GM12878 (cell line): ENCODE measurements around the gene ADGRD1. TPM values are rescaled to one million over a fixed set of nuclear protein-coding genes. Genes with fewer than 3 reads are reported as not detected.

Experiments
- ATAC-seq: fragments of 200-7000 bp; cut with Tn5 transposase; 3 replicates; pipeline ENCODE4 v1.9.1; 2020; ENCODE audit warnings: mild to moderate bottlenecking, moderate library complexity
- BruUV-seq: library from RNA; stranded (reverse); fragments of 400-500 nt; replicated peaks from 2 replicates; lab custom pipeline; 2021; lab: Mats Ljungman, UMichigan
- CTCF ChIA-PET: fragments of 300-600 bp; sonication (Branson Sonifier 250); formaldehyde crosslinking; extraction: SDS; loops from one replicate; lab custom pipeline; 2021; ENCODE audit warnings: inconsistent platforms; lab: Yijun Ruan, JAX
- POLR2A ChIA-PET: fragments of 350-600 bp; formaldehyde crosslinking; extraction: SDS; loops from one replicate; lab custom pipeline; 2021; ENCODE audit warnings: inconsistent platforms; lab: Charles Lee
- RAD21 ChIA-PET: fragments of 300-600 bp; sonication (Branson Sonifier 250); formaldehyde crosslinking; loops from one replicate; lab custom pipeline; 2023; ENCODE audit warnings: antibody characterized with exemption; ENCODE audit not compliant: unreplicated experiment; lab: Charles Lee
- SMC1A ChIA-PET: fragments of 300-600 bp; sonication (Branson Sonifier 250); formaldehyde crosslinking; loops from one replicate; lab custom pipeline; 2023; ENCODE audit not compliant: unreplicated experiment, uncharacterized antibody; lab: Charles Lee
- DNase-seq: peaks from one replicate; pipeline ENCODE4 v3.0.0-alpha.2; 2011; ENCODE audit warnings: low read depth, low spot score
- FAIRE-seq: peaks from 3 replicates; lab custom pipeline; 2011; peaks lifted over from hg19 to GRCh38; lab: Jason Lieb, UNC
- H2AFZ ChIP-seq: 2 replicates; pipeline ENCODE4 v1.6.0; 2011; ENCODE audit warnings: low read depth, low read length, control low read depth; ENCODE audit not compliant: control insufficient read depth
- H3K27ac ChIP-seq: 2 replicates; pipeline ENCODE4 v1.5.1; 2011; ENCODE audit warnings: control low read depth; ENCODE audit not compliant: control insufficient read depth, insufficient read depth
- H3K27me3 ChIP-seq, 2 experiments: replicated peaks in 1 of 2; 2 replicates each; pipeline versions ENCODE4 v1.6.0 to v1.6.1; 2011; ENCODE audit warnings: low read length in 1 of 2; ENCODE audit not compliant: control insufficient read depth in 2 of 2, insufficient read depth in 2 of 2
- H3K36me3 ChIP-seq, 2 experiments: 2 replicates each; pipeline ENCODE4 v1.5.1; 2011; ENCODE audit warnings: low read length in 1 of 2; ENCODE audit not compliant: control insufficient read depth in 2 of 2, insufficient read depth in 2 of 2
- H3K4me1 ChIP-seq: 2 replicates; pipeline ENCODE4 v1.6.1; 2011; ENCODE audit warnings: mild to moderate bottlenecking, low read length, moderate library complexity, mixed read lengths; ENCODE audit not compliant: control insufficient read depth, insufficient read depth
- H3K4me2 ChIP-seq: 2 replicates; pipeline ENCODE4 v1.6.0; 2011; ENCODE audit warnings: control low read depth; ENCODE audit not compliant: control insufficient read depth, insufficient read depth
- H3K4me3 ChIP-seq: fragments of 200-600 bp; sonication (generic); 2 replicates; pipeline ENCODE4 v1.5.1; 2016
- H3K79me2 ChIP-seq: 2 replicates; pipeline ENCODE4 v1.6.0; 2011; ENCODE audit warnings: low read length; ENCODE audit not compliant: control insufficient read depth, insufficient read depth
- H3K9ac ChIP-seq: 2 replicates; pipeline ENCODE4 v1.8.0; 2011; ENCODE audit warnings: low read length, control low read depth, mixed read lengths; ENCODE audit not compliant: control insufficient read depth, insufficient read depth
- H3K9me3 ChIP-seq: replicated peaks from 3 replicates; pipeline ENCODE4 v1.5.1; 2011; ENCODE audit warnings: mild to moderate bottlenecking, low read length; ENCODE audit not compliant: control insufficient read depth, insufficient read depth
- H4K20me1 ChIP-seq: 2 replicates; pipeline ENCODE4 v1.6.0; 2011; ENCODE audit not compliant: control insufficient read depth, insufficient read depth
- BHLHE40 ChIP-seq, 2 experiments: fragments of 450-650 bp in 1 of 2; IDR thresholded peaks; 2 replicates each; pipeline ENCODE4 v1.6.1; 2011 to 2017; ENCODE audit warnings: low read depth in 2 of 2, borderline replicate concordance in 1 of 2, improper control_type of control experiment in 1 of 2, low read length in 1 of 2, mild to moderate bottlenecking in 1 of 2
- ELK1 ChIP-seq: IDR thresholded peaks from 2 replicates; pipeline ENCODE4 v1.6.1; 2012; ENCODE audit warnings: low read depth, low read length, improper control_type of control experiment
- HDAC2 ChIP-seq: fragments of 200-600 bp; sonication (generic); IDR thresholded peaks from 2 replicates; pipeline ENCODE4 v1.6.1; 2017
- IKZF1 ChIP-seq: fragments of 450-650 bp; conservative IDR thresholded peaks from 2 replicates; pipeline ENCODE4 v1.6.1; 2017; ENCODE audit warnings: antibody characterized with exemption, mild to moderate bottlenecking
- NKRF ChIP-seq: fragments of 450-650 bp; conservative IDR thresholded peaks from 2 replicates; pipeline ENCODE4 v1.6.1; 2017; ENCODE audit warnings: mild to moderate bottlenecking, moderate library complexity
- PAX5 ChIP-seq: IDR thresholded peaks from 2 replicates; pipeline ENCODE4 v1.6.1; 2011; ENCODE audit warnings: low read depth, low read length, borderline replicate concordance
- PML ChIP-seq: IDR thresholded peaks from 2 replicates; pipeline ENCODE4 v1.6.1; 2012; ENCODE audit warnings: low read length, inconsistent platforms
- RB1 ChIP-seq: fragments of 450-650 bp; formaldehyde crosslinking; IDR thresholded peaks from 2 replicates; pipeline ENCODE4 v1.6.1; 2017; ENCODE audit warnings: mild to moderate bottlenecking, borderline replicate concordance
- SIN3A ChIP-seq: IDR thresholded peaks from 2 replicates; pipeline ENCODE4 v1.6.1; 2012; ENCODE audit warnings: low read depth, low read length, improper control_type of control experiment
- SUZ12 ChIP-seq: fragments of 200-600 bp; sonication (generic); IDR thresholded peaks from one replicate; pipeline ENCODE4 v1.6.1; 2018; ENCODE audit warnings: antibody characterized with exemption, mild to moderate bottlenecking; ENCODE audit not compliant: unreplicated experiment
- USF2 ChIP-seq: IDR thresholded peaks from 2 replicates; pipeline ENCODE4 v1.6.1; 2011; ENCODE audit warnings: low read depth, low read length, improper control_type of control experiment, borderline replicate concordance
- ZNF384 ChIP-seq: IDR thresholded peaks from 2 replicates; pipeline ENCODE4 v1.6.1; 2012; ENCODE audit warnings: low read depth, mild to moderate bottlenecking, low read length, improper control_type of control experiment, borderline replicate concordance
- ZZZ3 ChIP-seq: IDR thresholded peaks from 2 replicates; pipeline ENCODE4 v1.6.1; 2011; ENCODE audit warnings: low read depth; ENCODE audit not compliant: control insufficient read depth, insufficient read length
- WGBS: methylation state at CpG from one replicate; pipeline ENCODE4 v1.1.6; 2016; ENCODE audit warnings: low lambda C conversion rate; ENCODE audit not compliant: insufficient replicate concordance, insufficient coverage; ENCODE audit errors: missing lambda C conversion rate; 5-methylcytosine and 5-hydroxymethylcytosine counted together
- in situ Hi-C: fragments of 300-500 bp; cut with MboI; formaldehyde crosslinking; loops from 9 replicates; pipeline ENCODE4 v1.14.3; 2018; ENCODE audit warnings: mixed read lengths
- intact Hi-C: fragments of 100-400 bp; cut with micrococcal nuclease; formaldehyde crosslinking; loops from one replicate; pipeline ENCODE4 v1.14.2; 2022; ENCODE audit not compliant: unreplicated experiment
- polyA plus RNA-seq, 11 experiments: library from polyadenylated mRNA; depleted of rRNA in 4 of 11; unstranded in 6 of 11; stranded (reverse) in 5 of 11; fragments of >200 nt; fragmentation: Nextera tagmentation in 4 of 11; fragmentation: Illumina TruSeq in 1 of 11; extraction: Ambion mirVana in 4 of 11; extraction: Trizol in 1 of 11; gene quantifications; 1 replicate in 1 of 11; 2 replicates in 10 of 11; pipeline versions ENCODE4 v1.2.1 to v1.2.3, GENCODE V29; 2011 to 2016; ENCODE audit warnings: inconsistent platforms in 2 of 11, missing spikeins in 2 of 11, low read depth in 1 of 11
- total RNA-seq, 4 experiments: library from RNA; depleted of rRNA in 3 of 4; stranded (reverse); fragments of >200 nt in 3 of 4; fragmentation: Illumina TruSeq in 1 of 4; extraction: Trizol in 1 of 4; gene quantifications; 2 replicates each; pipeline versions ENCODE4 v1.2.1 to v1.2.3, GENCODE V29; 2013 to 2021
- TF ChIP-seq, protein P1 (sequence below): fragments of 450-650 bp; IDR thresholded peaks from 2 replicates; pipeline ENCODE4 v1.6.1; 2018; ENCODE audit warnings: mild to moderate bottlenecking, low read depth, moderate library complexity; ENCODE audit not compliant: partially characterized antibody

ADGRD1 gene
- total and polyA plus RNA-seq, 10 of the 15 experiments (the other 5 are each of a cell fraction or from before 2014, with no cell fraction given) = 0.15 to 12.7 (median 1.2) TPM

GRCh38 chr12:131113568-131114270, 160.0 kb downstream of the ADGRD1 start:
- FAIRE-seq (no peak), ATAC-seq (peak; percentile 69), DNase-seq (no peak)
- Histone ChIP-seq H3K27me3 (no peaks in the 10 kb centered on the region), H3K27ac (no peak overlapping the region), H2AFZ (no peak overlapping the region), H3K9ac (no peak overlapping the region), H3K4me3 (no peak overlapping the region), H3K4me2 (no peak overlapping the region), H4K20me1 (no peaks in the 10 kb centered on the region), H3K9me3 (no peaks in the 10 kb centered on the region; the same call in 2 of the 3 replicates), H3K79me2 (no peaks in the 10 kb centered on the region), H3K36me3 (no peaks in the 10 kb centered on the region), H3K4me1 (no peaks in the 10 kb centered on the region)
- 27% methylated on average over 18 of the region's 18 CpGs for WGBS
- intact Hi-C loops (no loop called here), in situ Hi-C loops (no loop called here)
- ChIA-PET CTCF (interaction anchor here (0.6 to 7.7 kb wide), 6 partner anchors 9 to 200 kb away, joined by 3 to 80 read pairs (median 5); no protein-coding TSS in a partner anchor), POLR2A (no interaction called here), SMC1A (interaction anchor here (1.1 to 6.1 kb wide), 5 partner anchors 9 to 351 kb away, joined by 3 to 37 read pairs (median 5); no protein-coding TSS in a partner anchor), RAD21 (interaction anchor here (0.7 to 2.9 kb wide), 3 partner anchors 9 to 341 kb away, joined by 3 to 16 read pairs (median 4); no protein-coding TSS in a partner anchor)
- no TSS peak for BruUV-seq
- TF ChIP-seq ELK1 (no peak), NKRF (no peak), SUZ12 (no peak), IKZF1 (no peak), USF2 (no peak), ZZZ3 (no peak), PML (no peak), PAX5 (peak; percentile 84), HDAC2 (no peak), RB1 (no peak), ZNF384 (no peak), SIN3A (no peak), BHLHE40 (IDR thresholded peaks at IDR 0.05; ENCODE audit: borderline replicate concordance in 1 of 2, low read depth in 2 of 2, low read length in 1 of 2) (0 out of 4 replicates have a peak, but pooled peaks of 1 of the 2 experiments have one; percentile 27)
- TF ChIP-seq, protein P1, sequence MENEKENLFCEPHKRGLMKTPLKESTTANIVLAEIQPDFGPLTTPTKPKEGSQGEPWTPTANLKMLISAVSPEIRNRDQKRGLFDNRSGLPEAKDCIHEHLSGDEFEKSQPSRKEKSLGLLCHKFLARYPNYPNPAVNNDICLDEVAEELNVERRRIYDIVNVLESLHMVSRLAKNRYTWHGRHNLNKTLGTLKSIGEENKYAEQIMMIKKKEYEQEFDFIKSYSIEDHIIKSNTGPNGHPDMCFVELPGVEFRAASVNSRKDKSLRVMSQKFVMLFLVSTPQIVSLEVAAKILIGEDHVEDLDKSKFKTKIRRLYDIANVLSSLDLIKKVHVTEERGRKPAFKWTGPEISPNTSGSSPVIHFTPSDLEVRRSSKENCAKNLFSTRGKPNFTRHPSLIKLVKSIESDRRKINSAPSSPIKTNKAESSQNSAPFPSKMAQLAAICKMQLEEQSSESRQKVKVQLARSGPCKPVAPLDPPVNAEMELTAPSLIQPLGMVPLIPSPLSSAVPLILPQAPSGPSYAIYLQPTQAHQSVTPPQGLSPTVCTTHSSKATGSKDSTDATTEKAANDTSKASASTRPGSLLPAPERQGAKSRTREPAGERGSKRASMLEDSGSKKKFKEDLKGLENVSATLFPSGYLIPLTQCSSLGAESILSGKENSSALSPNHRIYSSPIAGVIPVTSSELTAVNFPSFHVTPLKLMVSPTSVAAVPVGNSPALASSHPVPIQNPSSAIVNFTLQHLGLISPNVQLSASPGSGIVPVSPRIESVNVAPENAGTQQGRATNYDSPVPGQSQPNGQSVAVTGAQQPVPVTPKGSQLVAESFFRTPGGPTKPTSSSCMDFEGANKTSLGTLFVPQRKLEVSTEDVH = no peak
